ENCODE results near the gene CHRNB2. TPM values are rescaled to one million over a fixed set of nuclear protein-coding genes. Genes with fewer than 3 reads are reported as not detected.

CHRNB2 gene
- total and polyA plus RNA-seq, 9 of the 15 experiments (the other 6 are each of a cell fraction or from before 2014, with no cell fraction given): 0.01 TPM; not detected in 8

GRCh38 chr1:154627257-154628120 lies 59.9 kb downstream of the CHRNB2 start (continued):
- TF ChIP-seq CHD7 (IDR thresholded peaks at IDR 0.05; ENCODE audit: low read depth, low read length) (no peak), TCF7L2 (IDR thresholded peaks at IDR 0.05; ENCODE audit: low read depth, low read length) (no peak), CSDE1 (IDR thresholded peaks at IDR 0.05) (peak in 1 of 2 experiments; percentile 51; a peak in 1 of 4 replicates), ZBTB34 (CRISPR knock-in tag; IDR thresholded peaks at IDR 0.05) (no peak), ZNF408 (CRISPR knock-in tag; IDR thresholded peaks at IDR 0.05; ENCODE audit: low read depth) (no peak), HOXB6 (CRISPR knock-in tag; IDR thresholded peaks at IDR 0.05; ENCODE audit: borderline replicate concordance) (no peak), ZNF655 (CRISPR knock-in tag; IDR thresholded peaks at IDR 0.05) (no peak), ADNP (tag; IDR thresholded peaks at IDR 0.05) (no peak), CREBBP (IDR thresholded peaks at IDR 0.05; ENCODE audit: low read depth, low read length) (no peak), TRIM24 (IDR thresholded peaks at IDR 0.05) (peak; percentile 81 to 95), MBD1 (CRISPR knock-in tag; IDR thresholded peaks at IDR 0.05) (no peak)
